Stimulated activated CD8-positive, alpha-beta memory T cell treated with anti-CD3 and anti-CD28 coated beads, Interleukin-2, amount 100 ng/mL, for 48 hours (primary cell): ENCODE measurements around the gene CEP41.

Experiments
- DNase-seq, 2 donors: peaks; one replicate each; pipeline ENCODE4 v3.0.0-alpha.2; 2020; ENCODE audit warnings: low read depth in 2 of 2

The CEP41 gene

DNA sequence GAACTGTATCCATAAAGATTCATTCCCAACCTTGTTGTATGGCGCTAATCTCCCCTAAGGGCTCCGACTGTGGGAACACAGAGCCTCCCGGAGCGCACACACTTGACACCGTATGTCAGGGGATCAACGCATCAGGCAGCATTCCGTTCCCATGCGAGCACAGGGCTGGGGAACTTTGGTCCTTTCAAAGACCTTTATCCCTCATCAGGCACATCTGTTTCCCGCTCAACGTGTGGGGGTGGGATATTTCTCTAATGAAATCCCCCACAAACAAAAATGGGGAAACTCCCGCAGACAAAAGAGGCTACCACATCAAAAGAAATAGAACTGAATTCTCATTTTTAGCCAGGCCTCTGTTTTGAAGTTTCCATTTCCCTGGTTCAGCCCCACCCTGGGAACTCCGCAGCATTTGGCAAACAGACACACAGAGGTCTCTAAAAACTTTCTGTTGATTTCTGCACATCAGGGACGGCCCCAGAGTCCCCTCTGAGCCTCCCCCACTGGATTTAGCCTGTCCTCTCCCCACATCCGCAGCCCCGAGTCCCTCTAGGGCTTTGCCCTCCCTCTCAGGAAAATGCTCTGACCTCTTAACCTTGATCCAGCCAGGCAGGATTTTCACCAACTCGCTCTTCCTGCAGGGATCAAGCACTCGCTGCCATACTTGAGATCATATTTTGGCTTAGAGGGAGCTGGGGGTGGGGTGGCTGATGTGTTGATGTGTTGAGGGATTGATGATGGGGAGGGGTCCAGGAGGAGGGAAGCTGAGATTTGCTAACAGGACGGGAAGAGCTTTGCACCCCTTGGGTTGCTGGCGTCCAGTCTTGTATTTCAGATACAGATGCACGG is 89.6 kb downstream of the CEP41 start:
- no peak for DNase-seq

GRCh38 chr7:130349911-130350782 is 90.7 kb downstream of the CEP41 start:
- no peak for DNase-seq

DNA sequence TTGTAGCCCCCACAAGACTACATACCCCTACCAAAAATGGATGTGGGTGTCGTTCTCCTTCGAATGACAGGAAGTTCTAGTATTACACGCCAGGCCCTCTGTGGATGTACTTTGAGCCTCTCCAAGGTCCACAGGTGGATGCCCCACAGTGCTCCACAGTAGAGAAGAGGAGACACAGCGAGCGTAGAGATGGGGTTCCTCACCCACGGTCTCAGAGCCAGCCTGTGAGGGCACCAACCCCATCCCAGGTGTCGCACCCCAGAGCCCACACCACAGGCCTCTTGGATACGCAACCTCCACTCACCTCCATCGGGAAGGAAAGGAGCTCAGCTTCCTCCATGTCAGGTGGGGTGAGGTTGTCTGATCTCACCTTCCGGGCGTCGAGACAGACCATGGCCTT is 93.9 kb downstream of the CEP41 start:
- DNase-seq: no peak

- no peak for DNase-seq
Measured at GRCh38 chr7:130346177-130346905, 94.5 kb downstream of the CEP41 start.

- DNase-seq: no peak
Measured at GRCh38 chr7:130345725-130346124, 95.1 kb downstream of the CEP41 start.

DNA sequence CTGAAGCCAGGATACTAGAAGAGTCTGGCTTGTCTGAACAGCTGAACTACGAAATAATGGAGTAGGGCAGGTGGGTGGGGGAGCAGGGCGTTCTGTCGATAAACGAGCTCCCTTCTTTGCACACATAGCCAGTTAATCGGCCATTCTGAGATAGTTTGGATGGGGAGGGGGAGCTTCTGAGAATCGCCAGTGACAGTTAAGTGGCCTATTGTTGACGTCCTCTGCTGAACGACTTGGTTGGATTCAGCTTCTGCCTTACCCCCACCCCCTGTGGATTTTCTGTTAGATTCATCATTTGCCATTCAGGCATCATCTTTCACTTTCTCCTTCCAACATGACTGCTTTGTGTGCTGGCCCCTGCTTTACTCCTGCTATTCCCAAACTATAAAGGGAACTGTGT is 95.7 kb downstream of the CEP41 start:
- no peak for DNase-seq

GRCh38 chr7:130344271-130344866 is 96.4 kb downstream of the CEP41 start, which contains the start of gene CPA5:
Gene CPA5 (plus strand): TSS chr7:130344816. CDS start chr7:130346486, 1,670 bp downstream.
- no peak for DNase-seq
